H4 (cell line): ENCODE data around the gene PSEN1. TPM values are rescaled to one million over a fixed set of nuclear protein-coding genes. Genes with fewer than 3 reads are reported as not detected.

Source experiments
- DNase-seq: peaks from one replicate; pipeline ENCODE4 v3.0.0-alpha.2; 2015; ENCODE audit warnings: low spot score
- total RNA-seq: library from RNA; depleted of rRNA; stranded (reverse); fragments of >200 nt; shearing (Covaris generic); gene quantifications from 2 replicates; pipeline ENCODE4 v1.2.3, GENCODE V29; 2014

PSEN1 gene
- total RNA-seq, 1 experiment from 2014 or later, result 26.3 TPM

DNA sequence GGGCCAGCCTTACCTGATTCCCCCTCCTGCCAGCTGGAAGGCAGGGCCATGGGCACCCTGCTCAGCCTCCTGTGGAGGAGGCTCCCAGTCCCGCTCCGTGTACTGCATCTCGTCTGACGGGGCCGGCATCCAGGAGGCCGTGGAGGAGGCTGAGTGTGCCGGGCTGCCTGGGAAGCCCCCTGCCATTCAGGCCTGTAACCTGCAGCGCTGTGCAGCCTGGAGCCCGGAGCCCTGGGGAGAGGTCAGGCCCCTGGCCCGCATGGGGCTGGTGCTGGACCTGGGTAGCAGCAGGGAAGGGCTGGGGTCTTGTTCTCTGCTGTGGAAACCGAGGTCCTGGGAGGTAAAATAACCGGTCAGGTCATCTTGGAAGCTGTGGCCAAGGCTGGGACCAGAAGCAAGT is 117.4 kb downstream of the PSEN1 start:
- no peak for DNase-seq

DNA sequence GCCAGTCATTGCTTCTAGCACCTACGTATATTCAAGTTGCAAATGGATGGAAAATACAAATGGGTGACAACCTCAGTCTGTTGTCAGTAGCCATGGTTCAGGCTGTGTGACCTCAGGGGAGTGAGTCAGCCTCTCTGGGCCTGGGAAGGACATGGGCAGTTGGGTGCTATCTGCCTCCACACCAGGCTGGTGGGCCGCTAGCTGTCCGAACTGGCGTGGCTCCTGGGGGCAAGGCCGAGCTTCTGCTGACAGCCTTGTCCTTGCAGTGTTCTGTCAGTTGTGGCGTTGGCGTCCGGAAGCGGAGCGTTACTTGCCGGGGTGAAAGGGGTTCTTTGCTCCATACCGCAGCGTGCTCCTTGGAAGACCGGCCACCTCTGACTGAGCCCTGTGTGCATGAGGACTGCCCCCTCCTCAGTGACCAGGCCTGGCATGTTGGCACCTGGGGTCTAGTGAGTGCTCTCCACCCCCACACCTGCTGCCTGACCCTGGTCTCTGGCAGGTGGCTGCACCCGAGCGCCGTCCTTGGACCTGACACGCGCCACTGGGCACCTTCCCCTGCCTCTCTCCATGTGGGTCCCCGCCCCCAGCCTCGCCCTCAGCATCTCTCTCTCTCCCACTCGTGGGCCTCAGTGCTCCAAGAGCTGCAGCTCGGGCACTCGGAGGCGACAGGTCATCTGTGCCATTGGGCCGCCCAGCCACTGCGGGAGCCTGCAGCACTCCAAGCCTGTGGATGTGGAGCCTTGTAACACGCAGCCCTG is 118.1 kb downstream of the PSEN1 start:
- no peak for DNase-seq

DNA sequence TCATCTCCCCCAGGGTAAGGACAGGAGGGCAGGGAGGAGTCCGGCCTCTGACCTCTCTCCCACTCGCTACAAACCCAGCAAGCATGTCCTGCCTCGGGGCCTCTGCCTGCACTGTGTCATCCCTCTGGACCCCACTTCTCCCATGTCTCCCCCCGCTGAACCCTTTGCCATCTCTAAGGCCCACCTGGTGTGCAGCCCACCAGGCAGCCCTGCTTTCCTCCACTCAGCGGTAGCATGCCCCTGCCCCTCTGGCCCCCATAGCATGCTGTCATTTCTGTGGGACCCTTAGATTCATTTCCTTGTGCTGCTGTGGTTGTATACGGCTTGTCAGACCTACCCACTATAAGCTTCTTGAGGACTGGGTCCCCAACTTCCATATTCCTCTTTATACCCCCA is 118.7 kb downstream of the PSEN1 start:
- no peak for DNase-seq

DNA sequence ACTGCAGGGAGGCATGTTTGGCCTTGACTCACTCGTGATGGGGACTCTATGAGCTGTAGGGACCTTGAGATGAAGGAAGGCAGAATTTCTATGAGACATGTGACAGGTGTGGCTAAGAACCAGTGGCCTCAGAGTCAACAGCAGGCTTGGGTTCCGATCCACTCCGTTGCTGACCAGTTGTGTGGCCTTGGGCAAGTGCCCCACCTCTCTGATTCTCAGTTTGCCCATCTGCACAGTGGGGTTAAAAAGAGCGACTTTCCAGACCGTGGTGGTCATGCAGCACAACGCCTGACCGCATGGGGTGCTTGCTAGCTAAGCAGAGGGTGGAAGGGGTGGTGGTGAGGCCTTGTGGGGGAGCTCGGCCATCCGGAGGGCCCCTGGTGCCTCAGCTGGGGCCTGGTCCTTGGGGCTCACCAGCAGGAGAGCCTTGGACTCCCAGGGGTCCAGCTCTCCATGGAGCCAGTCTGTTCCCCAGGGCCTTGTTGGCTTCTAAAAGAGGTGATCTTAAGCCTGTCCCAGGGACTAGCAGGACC is 119.5 kb downstream of the PSEN1 start:
- DNase-seq, result no peak

DNA sequence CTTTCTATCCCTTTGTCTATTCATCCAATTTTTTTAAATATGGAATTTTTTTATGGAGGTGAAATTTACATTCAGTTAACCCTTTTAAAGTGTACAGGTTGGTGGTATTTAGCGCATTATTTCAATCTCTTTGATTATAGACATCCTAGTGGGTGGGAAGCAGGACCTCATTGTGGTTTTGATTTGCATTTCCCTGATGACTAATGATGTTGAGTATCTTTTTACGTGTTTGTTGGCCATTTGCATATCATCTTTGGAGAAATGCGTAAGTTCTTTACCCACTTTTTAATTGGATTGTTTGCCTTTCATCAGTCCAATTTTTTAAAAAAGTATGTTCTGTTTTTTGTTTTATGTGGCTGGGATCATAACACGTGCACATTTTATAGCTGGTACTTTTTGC is 121.8 kb downstream of the PSEN1 start:
- no peak for DNase-seq

DNA sequence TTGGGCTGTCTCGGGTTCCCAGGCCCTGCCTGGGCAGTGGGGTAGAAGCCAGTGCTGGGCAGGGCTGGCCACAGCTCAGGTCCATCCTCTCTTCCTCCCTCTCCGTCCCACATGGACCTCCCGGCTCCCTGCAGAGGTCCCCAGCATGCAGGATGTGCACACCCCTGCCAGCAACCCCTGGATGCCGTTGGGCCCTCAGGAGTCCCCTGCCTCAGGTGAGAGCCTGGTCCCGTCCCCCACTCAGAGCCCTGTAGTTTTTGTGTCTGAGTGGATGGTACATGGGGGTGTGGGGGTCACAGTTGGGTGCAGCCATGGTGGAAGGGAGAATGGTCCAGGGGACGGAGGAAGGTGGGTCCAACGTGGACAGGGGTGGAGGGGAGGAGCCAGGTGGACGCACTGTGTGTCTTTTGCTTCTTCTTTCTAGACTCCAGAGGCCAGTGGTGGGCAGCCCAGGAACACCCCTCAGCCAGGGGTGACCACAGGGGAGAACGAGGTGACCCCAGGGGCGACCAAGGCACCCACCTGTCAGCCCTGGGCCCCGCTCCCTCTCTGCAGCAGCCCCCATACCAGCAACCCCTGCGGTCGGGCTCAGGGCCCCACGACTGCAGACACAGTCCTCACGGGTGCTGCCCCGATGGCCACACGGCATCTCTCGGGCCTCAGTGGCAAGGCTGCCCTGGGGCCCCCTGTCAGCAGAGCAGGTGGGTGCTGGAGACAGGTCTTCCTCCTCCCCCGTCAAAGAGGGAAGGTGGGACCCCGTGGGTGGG is 122.7 kb downstream of the PSEN1 start:
- no peak for DNase-seq

DNA sequence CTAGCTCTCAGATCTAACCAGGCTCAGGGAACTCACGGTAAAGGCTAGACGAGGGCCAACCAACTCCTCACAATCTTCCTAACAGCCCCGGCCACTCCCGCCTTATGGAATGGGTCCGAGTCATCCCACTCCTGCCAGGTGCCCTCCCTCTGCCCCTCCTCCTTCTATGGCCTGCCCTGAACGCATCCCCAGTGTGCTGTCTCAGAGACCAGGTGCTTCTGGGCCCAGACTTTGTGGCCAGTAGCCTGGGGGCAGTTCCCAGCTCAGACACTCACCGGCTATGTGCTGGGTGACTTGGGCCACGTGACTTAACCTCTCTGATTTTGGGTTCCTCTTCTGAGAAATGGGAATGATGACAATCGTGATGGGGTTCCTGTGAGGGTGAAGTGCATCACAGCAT is 123.5 kb downstream of the PSEN1 start:
- DNase-seq, result no peak

DNA sequence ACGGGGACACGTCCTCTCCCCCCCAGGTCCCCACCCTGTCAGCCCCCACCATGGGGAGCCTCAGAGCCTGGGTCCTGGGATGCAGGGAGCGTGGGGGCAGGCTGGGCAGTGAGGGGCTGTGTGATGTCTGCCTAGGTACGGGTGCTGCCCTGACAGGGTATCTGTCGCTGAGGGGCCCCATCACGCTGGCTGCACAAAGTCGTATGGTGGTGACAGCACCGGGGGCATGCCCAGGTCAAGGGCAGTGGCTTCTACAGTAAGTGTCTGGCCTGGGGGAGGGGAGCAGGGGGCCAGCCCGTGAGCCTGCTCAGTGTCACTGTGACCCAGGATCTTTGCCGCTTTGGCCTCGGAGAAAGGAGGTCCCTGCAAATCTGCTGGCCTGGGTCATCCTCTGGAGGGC is 124.3 kb downstream of the PSEN1 start:
- DNase-seq, result no peak

DNA sequence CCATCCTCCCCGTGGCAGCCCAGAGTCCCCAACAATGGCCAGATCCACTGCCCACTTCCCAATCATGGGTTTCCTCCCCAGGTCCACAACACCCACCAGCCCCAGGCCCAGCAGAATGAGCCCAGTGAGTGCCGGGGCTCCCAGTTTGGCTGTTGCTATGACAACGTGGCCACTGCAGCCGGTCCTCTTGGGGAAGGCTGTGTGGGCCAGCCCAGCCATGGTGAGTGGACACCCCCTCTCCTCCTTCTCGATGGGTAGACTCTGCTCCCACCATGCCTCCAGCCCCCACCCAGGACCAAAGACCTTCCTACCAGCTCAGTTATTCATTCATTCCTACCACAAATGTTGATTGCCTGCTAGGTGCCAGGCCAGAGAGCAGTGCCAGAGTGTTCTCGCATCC is 124.8 kb downstream of the PSEN1 start:
- no peak for DNase-seq

DNA sequence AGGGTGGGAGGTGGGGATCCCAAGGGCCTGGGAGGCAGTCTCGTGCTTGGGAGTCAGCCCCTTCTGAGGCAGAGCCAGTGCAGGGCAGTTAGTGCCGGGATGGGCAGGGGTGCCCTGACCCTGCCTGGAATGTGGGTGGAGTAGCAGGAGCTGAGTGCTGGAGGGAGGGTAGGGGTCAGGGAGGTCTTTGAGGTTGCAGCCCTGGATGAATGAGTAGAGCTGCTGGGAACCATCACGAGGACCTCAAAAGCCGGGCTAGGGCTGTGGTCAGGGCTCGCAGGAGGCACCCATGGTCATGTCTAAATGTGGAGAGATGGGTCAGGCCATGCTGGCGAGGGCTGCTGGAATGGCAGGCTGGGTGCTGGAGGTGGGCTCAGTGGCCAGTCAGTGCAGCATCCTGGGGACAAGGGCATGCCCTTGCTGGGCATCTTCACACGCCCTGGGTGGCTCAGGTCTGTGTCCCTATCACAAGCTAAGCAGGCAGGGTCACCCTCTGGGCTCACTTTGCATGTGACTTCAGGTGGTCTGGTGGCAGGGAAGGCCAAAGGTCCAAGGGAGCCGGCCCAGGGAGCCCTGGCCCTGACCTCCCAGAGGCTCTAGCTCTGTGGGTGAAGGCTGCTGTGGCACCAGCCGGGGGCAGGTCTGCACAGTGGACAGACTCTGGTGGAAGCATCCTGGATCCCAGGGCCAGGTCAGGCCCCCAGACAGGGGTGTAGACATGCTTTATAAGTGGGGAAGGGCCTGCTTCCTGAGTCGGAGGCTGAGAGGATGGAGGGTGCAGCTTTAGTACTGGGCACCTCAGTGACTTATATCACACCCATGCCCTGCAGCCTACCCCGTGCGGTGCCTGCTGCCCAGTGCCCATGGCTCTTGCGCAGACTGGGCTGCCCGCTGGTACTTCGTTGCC is 125.5 kb downstream of the PSEN1 start:
- no peak for DNase-seq

DNA sequence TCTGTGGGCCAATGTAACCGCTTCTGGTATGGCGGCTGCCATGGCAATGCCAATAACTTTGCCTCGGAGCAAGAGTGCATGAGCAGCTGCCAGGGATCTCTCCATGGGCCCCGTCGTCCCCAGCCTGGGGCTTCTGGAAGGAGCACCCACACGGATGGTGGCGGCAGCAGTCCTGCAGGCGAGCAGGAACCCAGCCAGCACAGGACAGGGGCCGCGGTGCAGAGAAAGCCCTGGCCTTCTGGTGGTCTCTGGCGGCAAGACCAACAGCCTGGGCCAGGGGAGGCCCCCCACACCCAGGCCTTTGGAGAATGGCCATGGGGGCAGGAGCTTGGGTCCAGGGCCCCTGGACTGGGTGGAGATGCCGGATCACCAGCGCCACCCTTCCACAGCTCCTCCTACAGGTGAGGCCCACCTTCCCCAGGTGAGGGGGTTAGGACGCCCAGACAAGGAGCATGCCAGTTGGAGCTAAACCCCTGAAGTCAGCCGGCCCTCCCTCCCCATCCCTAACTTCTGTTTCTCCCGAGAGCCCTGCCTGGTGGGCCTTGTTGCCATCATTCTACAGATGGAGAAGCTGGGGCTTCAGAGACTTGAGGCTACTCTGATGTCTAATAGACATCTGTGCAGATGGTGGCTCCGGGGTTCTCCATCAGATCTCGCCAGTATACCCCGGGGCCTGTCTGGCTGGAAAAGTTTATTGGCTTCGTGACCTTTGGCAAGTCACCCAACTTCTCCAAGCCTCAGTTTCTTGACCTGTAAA is 126.3 kb downstream of the PSEN1 start:
- DNase-seq, result no peak

DNA sequence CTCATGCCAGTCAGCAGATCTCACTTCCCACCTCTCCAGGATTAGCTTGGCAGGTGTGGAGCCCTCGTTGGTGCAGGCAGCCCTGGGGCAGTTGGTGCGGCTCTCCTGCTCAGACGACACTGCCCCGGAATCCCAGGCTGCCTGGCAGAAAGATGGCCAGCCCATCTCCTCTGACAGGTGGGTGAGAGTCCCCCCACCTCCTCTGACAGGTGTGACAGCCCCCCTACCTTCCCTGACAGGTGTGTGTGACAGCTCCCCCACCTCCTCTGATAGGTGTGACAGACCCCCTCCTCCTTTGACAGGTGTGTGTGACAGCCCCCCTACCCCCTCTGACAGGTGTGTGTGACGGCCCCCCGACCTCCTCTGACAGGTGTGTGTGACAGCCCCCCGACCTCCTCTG is 127.3 kb downstream of the PSEN1 start:
- no peak for DNase-seq

DNA sequence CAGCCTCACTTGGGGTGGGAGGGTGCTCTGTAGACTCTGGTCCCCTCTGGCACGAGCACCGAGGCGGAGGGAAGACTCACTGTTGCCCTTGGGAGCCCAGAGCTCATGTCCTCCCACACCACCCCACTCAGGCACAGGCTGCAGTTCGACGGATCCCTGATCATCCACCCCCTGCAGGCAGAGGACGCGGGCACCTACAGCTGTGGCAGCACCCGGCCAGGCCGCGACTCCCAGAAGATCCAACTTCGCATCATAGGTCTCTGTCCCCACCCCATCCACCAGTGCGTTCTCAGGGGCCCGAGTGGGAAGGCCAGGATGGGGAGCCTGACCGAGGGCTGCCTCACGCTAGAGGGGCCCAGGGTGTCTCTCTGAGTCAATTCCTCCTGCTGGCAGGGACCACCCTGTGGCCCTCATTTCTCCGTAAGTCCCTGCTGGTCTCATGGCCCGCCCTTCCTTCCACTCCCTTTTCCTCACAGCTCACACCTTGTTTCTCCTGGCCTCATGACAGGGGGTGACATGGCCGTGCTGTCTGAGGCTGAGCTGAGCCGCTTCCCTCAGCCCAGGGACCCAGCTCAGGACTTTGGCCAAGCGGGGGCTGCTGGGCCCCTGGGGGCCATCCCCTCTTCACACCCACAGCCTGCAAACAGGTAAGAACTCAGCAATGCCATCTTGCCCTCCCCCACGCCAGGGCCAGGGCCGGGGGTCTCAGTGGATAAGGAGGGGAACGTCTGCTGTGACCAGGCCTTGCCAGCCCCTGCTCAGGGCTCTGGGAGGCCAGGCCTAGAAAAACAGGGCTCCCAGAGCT is 128.0 kb downstream of the PSEN1 start:
- DNase-seq, result no peak

DNA sequence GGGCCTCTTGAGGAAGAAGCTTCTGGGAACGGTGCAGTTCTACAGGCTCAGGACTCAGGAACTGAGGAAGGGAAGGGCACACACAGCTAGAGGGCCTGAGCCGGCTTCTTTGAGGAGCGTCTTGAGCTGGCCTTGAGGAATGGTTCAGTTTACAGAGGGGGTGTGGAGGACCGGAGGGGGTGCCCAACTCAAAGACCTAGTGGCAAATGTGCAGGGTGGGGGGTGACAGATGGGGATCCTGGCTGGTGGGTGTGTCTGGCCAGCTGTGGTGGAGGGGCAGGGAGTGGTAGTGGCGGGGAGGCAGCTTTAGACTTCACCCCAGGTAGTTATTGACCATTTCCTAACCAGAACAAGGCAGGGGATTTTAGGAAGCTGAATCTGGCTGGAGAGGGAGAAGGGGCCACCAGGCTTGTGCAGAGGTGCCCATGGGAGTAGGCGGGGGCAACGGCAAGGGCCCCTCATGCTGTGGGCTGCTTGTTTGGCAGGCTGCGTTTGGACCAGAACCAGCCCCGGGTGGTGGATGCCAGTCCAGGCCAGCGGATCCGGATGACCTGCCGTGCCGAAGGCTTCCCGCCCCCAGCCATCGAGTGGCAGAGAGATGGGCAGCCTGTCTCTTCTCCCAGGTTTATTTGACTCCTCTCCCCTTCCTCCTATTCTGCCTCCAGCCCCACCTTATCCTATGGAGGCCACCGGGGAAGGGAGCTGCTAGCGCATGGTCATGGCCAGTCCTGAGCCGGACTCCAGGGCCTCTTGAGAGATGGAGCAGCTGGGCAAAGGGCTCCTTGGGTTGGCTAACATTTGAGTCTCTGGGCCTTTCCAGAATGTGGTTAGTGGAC is 128.8 kb downstream of the PSEN1 start:
- no peak for DNase-seq

DNA sequence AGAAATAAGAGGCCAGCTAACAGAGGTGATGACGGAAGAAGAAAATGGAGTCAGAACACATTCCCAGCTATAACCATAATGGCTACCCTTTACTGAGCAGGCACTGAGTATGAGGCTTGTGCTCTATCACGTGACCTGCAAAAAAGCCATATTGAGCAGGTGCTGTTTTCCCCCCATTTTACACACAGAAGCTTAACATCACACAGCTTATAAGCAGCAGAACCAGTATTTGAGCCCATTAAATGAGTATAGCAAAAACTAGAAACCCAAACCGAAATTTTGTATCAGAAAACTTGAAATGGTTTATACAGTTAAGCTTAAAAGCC is 129.4 kb downstream of the PSEN1 start:
- DNase-seq, result no peak

DNA sequence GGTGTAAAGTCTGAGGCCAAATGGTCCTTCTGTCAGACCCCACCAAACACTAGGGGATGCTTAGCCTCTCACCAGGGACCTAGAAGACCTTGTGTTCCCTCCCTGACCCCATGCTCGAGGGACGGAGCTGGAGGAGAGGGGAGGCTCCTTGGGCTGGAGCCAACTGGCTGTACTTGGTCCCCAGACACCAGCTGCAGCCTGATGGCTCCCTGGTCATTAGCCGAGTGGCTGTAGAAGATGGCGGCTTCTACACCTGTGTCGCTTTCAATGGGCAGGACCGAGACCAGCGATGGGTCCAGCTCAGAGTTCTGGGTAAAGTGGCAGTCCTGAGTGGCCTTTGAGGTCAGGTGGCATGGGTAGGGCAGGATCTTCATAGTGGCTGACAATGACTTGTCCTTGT is 130.0 kb downstream of the PSEN1 start:
- DNase-seq, result no peak

DNA sequence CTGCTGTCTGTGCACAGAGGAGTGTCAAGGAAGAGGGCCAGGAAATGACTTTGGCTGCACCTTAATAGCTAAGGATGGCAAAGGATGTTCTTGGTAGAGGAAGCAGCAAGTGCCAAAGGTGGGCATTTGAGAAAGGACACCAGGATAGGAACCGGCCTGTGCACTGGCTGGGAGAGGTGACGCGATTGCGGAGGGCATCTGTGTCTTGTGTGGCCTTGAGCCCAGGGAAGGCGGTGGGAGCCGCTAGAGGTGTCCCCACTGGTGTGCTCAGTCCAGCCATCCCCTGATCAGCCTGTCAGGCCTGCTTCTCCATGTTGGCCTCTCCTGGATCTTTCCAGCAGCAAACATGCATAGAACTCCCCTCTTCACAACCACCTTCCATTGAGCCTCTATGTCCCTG is 131.2 kb downstream of the PSEN1 start:
- DNase-seq, result no peak

DNA sequence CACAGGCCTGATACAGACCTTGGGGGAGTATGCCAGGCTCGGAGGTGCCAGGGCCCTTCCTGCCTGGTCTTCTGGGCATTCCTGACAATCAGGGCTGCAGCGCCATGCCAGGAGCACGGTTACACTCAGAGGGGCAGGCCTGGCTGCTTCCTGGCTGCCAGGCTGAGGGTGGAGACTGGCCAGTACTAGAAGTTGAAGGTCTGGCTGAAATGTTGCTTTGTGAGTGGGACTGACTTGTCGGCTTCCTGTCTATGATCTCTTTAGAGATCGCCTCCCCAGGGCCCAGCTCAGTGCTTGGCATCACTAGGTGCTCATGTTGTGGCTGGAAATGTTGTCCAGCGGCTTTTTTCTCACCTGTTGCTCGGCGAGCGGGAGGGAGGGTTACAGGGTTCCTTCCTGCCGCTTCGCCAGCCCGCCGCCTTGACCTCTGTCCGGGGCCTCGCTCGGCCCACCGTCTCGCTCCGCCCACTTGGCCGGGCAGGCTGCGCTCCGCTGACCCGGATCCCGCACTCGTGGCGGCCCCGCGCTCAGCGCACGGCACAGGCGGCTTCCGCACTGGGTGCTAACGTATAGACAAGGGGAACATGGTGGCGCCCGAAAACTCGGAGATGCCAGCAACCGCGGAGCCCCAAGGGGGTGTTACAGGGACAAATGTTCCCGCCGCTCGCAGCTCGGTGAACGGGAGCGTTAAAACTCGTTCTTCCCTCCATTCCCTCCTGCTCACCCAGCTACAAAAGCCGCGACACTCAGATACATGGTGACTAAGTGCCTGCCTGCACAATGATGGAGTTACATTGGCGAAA is 133.6 kb downstream of the PSEN1 start:
- DNase-seq, result no peak

DNA sequence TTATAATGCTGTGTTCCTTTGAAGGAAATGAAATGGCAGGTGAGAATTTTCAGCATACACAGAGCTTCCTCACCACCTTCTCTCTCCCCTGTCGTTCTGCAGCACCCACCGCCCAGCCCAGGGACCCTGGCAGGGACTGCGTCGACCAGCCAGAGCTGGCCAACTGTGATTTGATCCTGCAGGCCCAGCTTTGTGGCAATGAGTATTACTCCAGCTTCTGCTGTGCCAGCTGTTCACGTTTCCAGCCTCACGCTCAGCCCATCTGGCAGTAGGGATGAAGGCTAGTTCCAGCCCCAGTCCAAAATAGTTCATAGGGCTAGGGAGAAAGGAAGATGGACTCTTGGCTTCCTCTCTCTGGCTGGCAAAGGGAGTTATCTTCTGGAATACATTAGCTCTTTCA is 136.1 kb downstream of the PSEN1 start:
- no peak for DNase-seq
